ENCODE results near the gene LDB2.
"Not testable (repeated sequence)": the region's sequence is repeated elsewhere in the genome, so short reads cannot be mapped to it uniquely, and the experiment has no call there.

LDB2 gene

GRCh38 chr4:16524911-16525554 is 373.4 kb downstream of the LDB2 start:
- DNase-seq (ENCODE audit: low spot score): no peak
- TF ChIP-seq CTCF (IDR thresholded peaks at IDR 0.05; ENCODE audit: extremely low read depth, missing control alignments): no peak

DNA sequence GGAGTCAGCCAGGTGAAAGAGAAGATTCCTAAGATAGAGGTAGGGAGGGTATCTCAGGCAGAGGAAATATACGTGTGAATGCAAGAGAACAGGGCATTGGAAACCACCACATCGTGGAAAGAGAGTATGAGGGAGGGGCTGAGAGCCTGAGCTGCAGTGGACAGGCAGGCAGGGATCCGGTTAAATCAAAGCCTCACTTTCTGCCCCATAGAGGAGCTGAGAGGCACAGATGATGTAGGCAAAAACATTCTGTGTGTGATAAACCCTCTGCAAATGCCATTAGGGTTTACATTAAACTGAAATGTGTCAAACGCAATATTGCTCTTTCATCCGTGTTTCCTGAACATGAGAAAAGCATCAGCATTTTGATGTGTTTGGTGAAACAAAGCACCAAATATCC is 374.0 kb downstream of the LDB2 start:
- TF ChIP-seq CTCF (IDR thresholded peaks at IDR 0.05; ENCODE audit: extremely low read depth, missing control alignments): no peak
- DNase-seq (ENCODE audit: low spot score): no peak

DNA sequence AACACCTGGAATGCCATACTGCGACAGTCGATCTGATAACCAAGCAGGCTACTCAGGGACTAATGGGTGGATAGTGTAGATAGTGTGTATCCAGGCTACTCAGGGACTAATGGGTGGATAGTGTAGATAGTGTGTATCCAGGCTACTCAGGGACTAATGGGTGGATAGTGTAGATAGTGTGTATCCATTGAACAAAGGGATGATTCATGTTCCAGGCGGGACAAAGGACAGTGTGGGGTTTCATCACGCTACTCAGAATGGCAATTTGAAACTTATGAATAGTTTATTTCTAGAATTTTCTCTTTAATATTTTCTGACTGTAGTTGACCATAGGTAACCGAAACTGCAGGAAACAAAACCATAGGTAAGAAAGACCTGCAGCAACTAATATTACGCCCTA is 374.9 kb downstream of the LDB2 start:
- DNase-seq (ENCODE audit: low spot score): not testable (repeated sequence)

- TF ChIP-seq CTCF (IDR thresholded peaks at IDR 0.05; ENCODE audit: extremely low read depth, missing control alignments): no peak
- DNase-seq (ENCODE audit: low spot score): no peak
Measured at GRCh38 chr4:16521156-16521915, 377.1 kb downstream of the LDB2 start.

- TF ChIP-seq CTCF (IDR thresholded peaks at IDR 0.05; ENCODE audit: extremely low read depth, missing control alignments): no peak
- DNase-seq (ENCODE audit: low spot score): no peak
Measured at GRCh38 chr4:16516796-16517439, 381.5 kb downstream of the LDB2 start.

GRCh38 chr4:16513876-16514275 is 384.6 kb downstream of the LDB2 start:
- no peak for TF ChIP-seq CTCF (IDR thresholded peaks at IDR 0.05; ENCODE audit: extremely low read depth, missing control alignments)
- DNase-seq (ENCODE audit: low spot score): no peak

GRCh38 chr4:16508968-16509367 is 389.5 kb downstream of the LDB2 start:
- TF ChIP-seq CTCF (IDR thresholded peaks at IDR 0.05; ENCODE audit: extremely low read depth, missing control alignments): no peak
- DNase-seq (ENCODE audit: low spot score): no peak

Measured in GM20000 (cell line).